Cardiac muscle cell (in vitro differentiated cells and primary cell): Measurements from ENCODE around the gene ETHE1. TPM values are rescaled to one million over a fixed set of nuclear protein-coding genes. Genes with fewer than 3 reads are reported as not detected.

Source experiments
- DNase-seq, 2 donors: peaks; one replicate each; pipeline versions ENCODE4 v3.0.0 to v3.0.0-alpha.2; 2010 to 2017; ENCODE audit warnings: low read depth in 1 of 2, low spot score in 1 of 2
- H3K27ac ChIP-seq: fragments of 200-600 bp; sonication (generic); 2 replicates; pipeline ENCODE4 v1.5.1; 2016
- H3K27me3 ChIP-seq: fragments of 200-600 bp; sonication (generic); 2 replicates; pipeline ENCODE4 v1.6.0; 2016; ENCODE audit warnings: control low read depth
- H3K36me3 ChIP-seq: fragments of 200-600 bp; sonication (generic); 2 replicates; pipeline ENCODE4 v1.5.1; 2016; ENCODE audit warnings: control low read depth
- H3K4me1 ChIP-seq: fragments of 200-600 bp; sonication (generic); 2 replicates; pipeline ENCODE4 v1.8.1; 2017; ENCODE audit warnings: low read depth, mild to moderate bottlenecking, mixed run types
- H3K4me3 ChIP-seq: fragments of 200-600 bp; sonication (generic); 2 replicates; pipeline ENCODE4 v1.5.1; 2016; ENCODE audit warnings: mild to moderate bottlenecking
- H3K9me3 ChIP-seq: fragments of 200-600 bp; sonication (generic); 2 replicates; pipeline ENCODE4 v1.5.1; 2017; ENCODE audit warnings: low read depth, mild to moderate bottlenecking, control low read depth
- polyA plus RNA-seq: library from polyadenylated mRNA; unstranded; fragments of >200 nt; fragmentation: Nextera tagmentation; extraction: Ambion mirVana; gene quantifications from 2 replicates; pipeline ENCODE4 v1.2.1, GENCODE V29; 2016
- total RNA-seq: library from RNA; depleted of rRNA; stranded (reverse); fragments of >200 nt; gene quantifications from 2 replicates; pipeline ENCODE4 v1.2.3, GENCODE V29; 2016
- TF ChIP-seq, protein P1 (sequence below): IDR thresholded peaks from 2 replicates; pipeline ENCODE4 v1.5.1; 2012; ENCODE audit warnings: low read depth, mild to moderate bottlenecking, low read length

The ETHE1 gene
- total and polyA plus RNA-seq, 2 experiments from 2014 or later, result 31.6 to 35.0 TPM

DNA sequence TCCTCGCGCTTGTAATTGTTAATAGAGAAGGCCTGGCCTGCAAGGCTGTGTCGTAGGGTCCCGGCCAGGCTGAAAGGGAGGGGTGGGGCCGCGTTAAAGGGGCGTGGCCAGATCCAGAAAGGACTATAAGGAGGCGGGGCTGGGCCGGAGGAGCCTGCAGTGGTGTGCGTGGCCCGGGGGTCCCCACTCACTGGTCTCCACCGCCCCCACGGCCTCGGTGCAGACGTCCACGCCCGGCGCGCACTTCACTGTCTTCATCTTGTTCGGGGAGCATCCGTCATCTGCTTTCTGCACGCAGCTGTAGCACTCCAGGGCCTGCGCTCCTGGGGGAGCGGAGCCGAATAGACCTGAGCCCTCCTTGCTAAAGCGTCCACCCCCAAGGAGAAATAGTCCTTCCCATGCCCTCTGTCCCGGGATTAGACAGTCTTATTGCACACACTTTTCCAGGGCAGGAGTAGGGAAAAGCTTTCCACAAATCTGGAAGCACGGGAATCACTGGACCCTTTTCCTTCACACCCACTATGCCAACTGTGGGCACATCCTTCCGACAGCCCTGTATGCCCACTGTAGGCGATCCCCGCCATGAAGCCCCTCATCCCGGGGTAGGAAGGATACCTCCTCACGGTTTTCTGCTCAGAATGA, 62.7 kb downstream of the ETHE1 start:
- peak overlapping the region; percentile 41 for H3K27ac ChIP-seq

DNA sequence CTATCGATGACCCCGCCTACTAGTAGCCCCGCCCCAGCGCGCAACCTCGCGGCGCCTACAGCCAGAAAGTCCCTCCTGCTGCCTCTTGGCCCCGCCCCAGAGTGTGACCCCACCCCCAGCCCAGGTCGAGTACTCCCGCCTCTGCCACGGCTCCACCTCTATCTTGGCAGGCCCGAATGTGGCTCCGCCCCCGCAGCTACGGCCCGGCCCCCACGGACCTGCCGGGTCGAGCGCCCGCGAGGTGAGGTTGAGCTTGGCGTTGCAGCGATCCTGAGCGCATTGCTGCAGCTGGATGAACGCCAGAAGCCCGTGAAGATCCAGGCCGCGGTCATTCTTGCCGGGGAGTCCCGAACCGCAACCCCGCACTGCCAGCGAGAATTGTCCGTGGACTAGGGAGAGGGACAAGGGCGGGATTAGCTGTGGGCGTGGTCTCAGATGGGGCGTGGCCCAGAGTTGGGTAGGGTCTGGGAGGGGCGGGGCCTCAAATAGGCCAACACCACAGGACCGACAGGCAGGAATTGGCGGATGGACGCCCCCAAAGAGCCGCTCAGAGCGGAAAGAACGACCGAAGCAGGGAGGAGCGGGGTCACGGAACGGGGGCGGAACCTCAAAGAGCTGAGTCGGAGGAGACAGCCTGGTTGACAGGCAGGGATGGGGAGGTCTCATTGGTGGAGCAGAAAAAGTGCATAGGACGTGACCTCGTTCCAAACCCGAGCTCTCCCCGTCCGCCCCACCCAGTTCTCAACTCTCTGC, 63.4 kb downstream of the ETHE1 start:
- Histone ChIP-seq H3K27me3 (peaks cover 12% of the 10 kb centered on the region), H3K9me3 (no peaks in the 10 kb centered on the region), H3K27ac (peak overlapping the region; percentile 41), H3K4me1 (no peaks in the 10 kb centered on the region), H3K36me3 (no peaks in the 10 kb centered on the region), H3K4me3 (peak overlapping the region; percentile 56)
- TF ChIP-seq, protein P1, sequence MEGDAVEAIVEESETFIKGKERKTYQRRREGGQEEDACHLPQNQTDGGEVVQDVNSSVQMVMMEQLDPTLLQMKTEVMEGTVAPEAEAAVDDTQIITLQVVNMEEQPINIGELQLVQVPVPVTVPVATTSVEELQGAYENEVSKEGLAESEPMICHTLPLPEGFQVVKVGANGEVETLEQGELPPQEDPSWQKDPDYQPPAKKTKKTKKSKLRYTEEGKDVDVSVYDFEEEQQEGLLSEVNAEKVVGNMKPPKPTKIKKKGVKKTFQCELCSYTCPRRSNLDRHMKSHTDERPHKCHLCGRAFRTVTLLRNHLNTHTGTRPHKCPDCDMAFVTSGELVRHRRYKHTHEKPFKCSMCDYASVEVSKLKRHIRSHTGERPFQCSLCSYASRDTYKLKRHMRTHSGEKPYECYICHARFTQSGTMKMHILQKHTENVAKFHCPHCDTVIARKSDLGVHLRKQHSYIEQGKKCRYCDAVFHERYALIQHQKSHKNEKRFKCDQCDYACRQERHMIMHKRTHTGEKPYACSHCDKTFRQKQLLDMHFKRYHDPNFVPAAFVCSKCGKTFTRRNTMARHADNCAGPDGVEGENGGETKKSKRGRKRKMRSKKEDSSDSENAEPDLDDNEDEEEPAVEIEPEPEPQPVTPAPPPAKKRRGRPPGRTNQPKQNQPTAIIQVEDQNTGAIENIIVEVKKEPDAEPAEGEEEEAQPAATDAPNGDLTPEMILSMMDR, result no peak
- peak; percentile 96 for DNase-seq

More for the DNA sequence above, 62.7 kb downstream of the ETHE1 start:
- H3K4me3 ChIP-seq, result peak overlapping the region; percentile 56
- H3K9me3 ChIP-seq, result no peaks in the 10 kb centered on the region
- no peaks in the 10 kb centered on the region for H3K36me3 ChIP-seq
- TF ChIP-seq, protein P1, result no peak
- peaks cover 12% of the 10 kb centered on the region for H3K27me3 ChIP-seq
- H3K4me1 ChIP-seq, result no peaks in the 10 kb centered on the region
- DNase-seq, result peak in 1 of 2 donors; percentile 84

DNA sequence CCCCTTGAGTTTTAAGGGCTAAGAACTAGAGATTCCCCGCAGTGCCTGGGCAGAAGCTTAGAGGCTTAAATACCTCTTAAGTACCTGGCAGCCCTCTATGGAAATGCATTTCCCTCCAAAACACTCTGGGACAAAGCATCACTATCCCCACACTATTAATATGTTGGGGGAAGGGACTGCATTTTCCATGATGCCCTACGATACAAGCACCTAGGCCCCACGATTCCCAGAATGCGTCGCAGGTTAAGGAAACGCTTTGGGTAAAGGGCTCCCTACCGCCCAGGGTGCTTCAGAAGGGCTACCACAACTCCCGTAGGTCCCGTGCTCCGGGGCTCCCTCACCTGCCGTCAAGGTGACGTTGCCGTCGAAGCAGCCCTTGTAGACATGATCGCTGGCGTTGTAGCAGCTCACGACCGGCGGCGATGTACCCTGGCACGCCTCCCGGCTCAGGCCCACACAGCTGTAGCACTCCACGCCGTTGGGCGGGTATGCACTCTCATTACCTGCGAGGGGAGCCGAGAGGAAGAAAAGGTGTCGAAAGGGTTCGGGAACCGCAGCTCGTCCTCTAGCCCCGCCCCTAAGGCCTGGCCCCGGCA, 64.1 kb downstream of the ETHE1 start:
- Histone ChIP-seq H3K36me3 (no peaks in the 10 kb centered on the region), H3K4me3 (peak overlapping the region; percentile 56), H3K27me3 (peaks cover 12% of the 10 kb centered on the region), H3K9me3 (no peaks in the 10 kb centered on the region), H3K27ac (no peak overlapping the region), H3K4me1 (no peaks in the 10 kb centered on the region)
- no peak for DNase-seq
- TF ChIP-seq, protein P1, result no peak

DNA sequence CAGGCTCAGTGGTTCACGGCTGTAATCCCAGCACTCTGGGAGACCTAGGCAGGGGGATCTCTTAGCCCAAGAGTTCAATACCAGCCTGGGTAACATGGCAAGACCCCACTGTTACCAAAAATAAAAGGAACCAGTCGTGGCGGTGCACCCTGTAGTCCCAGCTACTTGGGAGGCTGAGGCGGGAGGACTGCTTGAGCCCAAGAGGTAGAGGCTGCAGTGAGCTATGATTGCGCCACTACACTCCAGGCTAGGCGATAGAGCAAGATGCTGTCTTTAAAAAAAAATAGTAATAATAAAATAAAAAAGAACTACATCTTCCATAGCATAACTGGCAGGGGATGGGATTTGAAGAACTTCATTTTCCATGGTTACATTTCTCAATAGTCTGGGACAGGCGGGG, 64.6 kb downstream of the ETHE1 start:
- Histone ChIP-seq H3K4me1 (no peaks in the 10 kb centered on the region), H3K4me3 (no peak overlapping the region), H3K9me3 (no peaks in the 10 kb centered on the region), H3K27ac (no peak overlapping the region), H3K36me3 (no peaks in the 10 kb centered on the region), H3K27me3 (peaks cover 12% of the 10 kb centered on the region)
- TF ChIP-seq, protein P1, result no peak
- no peak for DNase-seq

DNA sequence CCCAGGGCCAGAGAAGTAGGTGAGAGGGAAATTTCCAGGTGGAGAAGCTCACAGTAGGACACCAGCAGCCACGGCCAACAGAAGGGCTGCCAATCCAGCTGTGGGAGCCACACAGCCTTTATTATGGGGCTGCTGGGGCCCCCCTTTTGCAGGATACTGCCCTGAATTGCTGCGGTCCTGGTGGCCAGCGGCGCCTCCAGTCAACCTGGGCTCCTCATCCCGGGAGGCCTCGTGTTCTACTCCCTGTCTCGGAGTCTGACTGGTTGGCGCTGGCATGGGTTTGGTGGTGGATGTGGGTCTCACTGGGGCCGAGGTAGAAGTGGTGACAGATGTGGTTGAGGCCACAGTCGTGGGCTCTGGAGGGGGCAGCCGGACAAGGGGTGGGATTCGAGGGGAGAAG, 65.7 kb downstream of the ETHE1 start:
- Histone ChIP-seq H3K36me3 (no peaks in the 10 kb centered on the region), H3K4me1 (no peaks in the 10 kb centered on the region), H3K27me3 (peaks cover 12% of the 10 kb centered on the region), H3K9me3 (no peaks in the 10 kb centered on the region), H3K4me3 (no peak overlapping the region), H3K27ac (no peak overlapping the region)
- DNase-seq, result no peak
- TF ChIP-seq, protein P1, result no peak
